SH-SY5Y (cell line): ENCODE measurements around the gene JUP.

Experiments
- GATA2 ChIP-seq: IDR thresholded peaks from 2 replicates; pipeline ENCODE4 v1.6.1; 2011; ENCODE audit warnings: mild to moderate bottlenecking, low read depth, low read length
- GATA3 ChIP-seq: IDR thresholded peaks from 2 replicates; pipeline ENCODE4 v1.6.1; 2011; ENCODE audit warnings: low read depth, mild to moderate bottlenecking, low read length, moderate library complexity

DNA sequence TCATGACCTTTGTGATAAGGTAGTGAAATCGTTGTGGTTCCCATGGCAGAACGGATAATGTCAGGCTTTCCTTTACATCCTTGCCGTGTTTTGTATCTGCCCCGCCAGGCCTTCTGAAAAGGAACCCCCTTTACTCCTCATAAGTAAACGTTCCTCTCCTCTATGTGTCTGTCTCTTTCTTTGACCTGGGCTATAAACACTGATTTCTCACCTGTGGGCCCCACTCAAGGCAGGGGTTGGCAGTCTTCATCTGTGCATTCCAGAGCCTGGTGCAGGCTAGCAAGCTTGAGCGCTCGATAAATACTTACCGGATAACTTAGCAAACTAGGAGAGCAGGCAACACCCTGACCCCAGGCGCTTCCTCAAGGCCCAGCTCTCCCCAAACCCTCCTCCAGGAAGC, 44.8 kb downstream of the JUP start:
- TF ChIP-seq GATA3 (no peak), GATA2 (no peak)
